ENCODE measurements around the gene VPS39. TPM values are rescaled to one million over a fixed set of nuclear protein-coding genes. Genes with fewer than 3 reads are reported as not detected.
A peak's percentile ranks its signal among the peaks of the same experiment; 100 is the strongest.

VPS39 gene
- total and polyA plus RNA-seq, 2 of the 13 experiments (the other 11 are each of a cell fraction or from before 2014, with no cell fraction given) = 22.9 to 32.0 TPM

GRCh38 chr15:42207674-42208579 is at the start of gene VPS39 (continued):
- TF ChIP-seq, protein P1, sequence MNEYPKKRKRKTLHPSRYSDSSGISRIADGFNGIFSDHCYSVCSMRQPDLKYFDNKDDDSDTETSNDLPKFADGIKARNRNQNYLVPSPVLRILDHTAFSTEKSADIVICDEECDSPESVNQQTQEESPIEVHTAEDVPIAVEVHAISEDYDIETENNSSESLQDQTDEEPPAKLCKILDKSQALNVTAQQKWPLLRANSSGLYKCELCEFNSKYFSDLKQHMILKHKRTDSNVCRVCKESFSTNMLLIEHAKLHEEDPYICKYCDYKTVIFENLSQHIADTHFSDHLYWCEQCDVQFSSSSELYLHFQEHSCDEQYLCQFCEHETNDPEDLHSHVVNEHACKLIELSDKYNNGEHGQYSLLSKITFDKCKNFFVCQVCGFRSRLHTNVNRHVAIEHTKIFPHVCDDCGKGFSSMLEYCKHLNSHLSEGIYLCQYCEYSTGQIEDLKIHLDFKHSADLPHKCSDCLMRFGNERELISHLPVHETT (CRISPR knock-in tag; conservative IDR thresholded peaks at IDR 0.05) = peak; percentile 66; the same call in 1 of the 2 replicates
- TF ChIP-seq ZNF816 (CRISPR knock-in tag; IDR thresholded peaks at IDR 0.05; ENCODE audit: borderline replicate concordance) (no peak), ZNF720 (CRISPR knock-in tag; IDR thresholded peaks at IDR 0.05) (no peak), MBD4 (IDR thresholded peaks at IDR 0.05; ENCODE audit: borderline replicate concordance, low read length) (no peak), POLR2G (IDR thresholded peaks at IDR 0.05; ENCODE audit: low read depth, low read length) (peak; percentile 91), ATF3 (CRISPR knock-in tag; IDR thresholded peaks at IDR 0.05) (peak; percentile 46; the same call in 1 of the 2 replicates), KDM5B (CRISPR knock-in tag; IDR thresholded peaks at IDR 0.05; ENCODE audit: borderline replicate concordance) (peak; percentile 89), BORCS8-MEF2B (CRISPR knock-in tag; IDR thresholded peaks at IDR 0.05) (peak; percentile 50; the same call in 1 of the 2 replicates), WIZ (CRISPR knock-in tag; IDR thresholded peaks at IDR 0.05) (no peak), SOX5 (CRISPR knock-in tag; IDR thresholded peaks at IDR 0.05; ENCODE audit: borderline replicate concordance) (0 out of 2 replicates have a peak, but pooled peaks have one; percentile 19), TP53 (CRISPR knock-in tag; conservative IDR thresholded peaks at IDR 0.05) (0 out of 2 replicates have a peak, but pooled peaks have one; percentile 36), MYPOP (CRISPR knock-in tag; IDR thresholded peaks at IDR 0.05) (peak; percentile 80), ZNF496 (CRISPR knock-in tag; IDR thresholded peaks at IDR 0.05; ENCODE audit: insufficient replicate concordance) (no peak), KAT8 (CRISPR knock-in tag; IDR thresholded peaks at IDR 0.05) (peak; percentile 97), KDM4B (CRISPR knock-in tag; IDR thresholded peaks at IDR 0.05) (no peak), ZSCAN9 (CRISPR knock-in tag; IDR thresholded peaks at IDR 0.05; ENCODE audit: borderline replicate concordance) (no peak; the same call in 1 of the 2 replicates), SALL1 (CRISPR knock-in tag; IDR thresholded peaks at IDR 0.05) (peak; percentile 75), ZNF264 (CRISPR knock-in tag; IDR thresholded peaks at IDR 0.05) (no peak), TEAD3 (CRISPR knock-in tag; optimal IDR thresholded peaks at IDR 0.05; ENCODE audit: borderline replicate concordance) (no peak)
- TF ChIP-seq, protein P2, sequence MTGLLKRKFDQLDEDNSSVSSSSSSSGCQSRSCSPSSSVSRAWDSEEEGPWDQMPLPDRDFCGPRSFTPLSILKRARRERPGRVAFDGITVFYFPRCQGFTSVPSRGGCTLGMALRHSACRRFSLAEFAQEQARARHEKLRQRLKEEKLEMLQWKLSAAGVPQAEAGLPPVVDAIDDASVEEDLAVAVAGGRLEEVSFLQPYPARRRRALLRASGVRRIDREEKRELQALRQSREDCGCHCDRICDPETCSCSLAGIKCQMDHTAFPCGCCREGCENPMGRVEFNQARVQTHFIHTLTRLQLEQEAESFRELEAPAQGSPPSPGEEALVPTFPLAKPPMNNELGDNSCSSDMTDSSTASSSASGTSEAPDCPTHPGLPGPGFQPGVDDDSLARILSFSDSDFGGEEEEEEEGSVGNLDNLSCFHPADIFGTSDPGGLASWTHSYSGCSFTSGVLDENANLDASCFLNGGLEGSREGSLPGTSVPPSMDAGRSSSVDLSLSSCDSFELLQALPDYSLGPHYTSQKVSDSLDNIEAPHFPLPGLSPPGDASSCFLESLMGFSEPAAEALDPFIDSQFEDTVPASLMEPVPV (CRISPR knock-in tag; IDR thresholded peaks at IDR 0.05) = peak; percentile 56; the same call in 1 of the 2 replicates

All from HepG2 (cell line).